Uterus (tissue), 2 donors: Measurements from ENCODE around the gene MRFAP1.

Experiments used
- POLR2A ChIP-seq, 2 donors: fragments of 450-650 bp; IDR thresholded peaks; one replicate each; pipeline ENCODE4 v1.6.1; 2016; ENCODE audit warnings: antibody characterized with exemption in 2 of 2, mild to moderate bottlenecking in 1 of 2, moderate library complexity in 1 of 2
- TF ChIP-seq, protein P1 (sequence below), 4 experiments: fragments of 200-600 bp in 2 of 4; fragments of 450-650 bp in 2 of 4; sonication (generic) in 2 of 4; IDR thresholded peaks; one replicate each; pipeline ENCODE4 v1.5.1; 2016 to 2019; ENCODE audit warnings: antibody characterized with exemption in 4 of 4, mild to moderate bottlenecking in 2 of 4, moderate library complexity in 1 of 4

DNA sequence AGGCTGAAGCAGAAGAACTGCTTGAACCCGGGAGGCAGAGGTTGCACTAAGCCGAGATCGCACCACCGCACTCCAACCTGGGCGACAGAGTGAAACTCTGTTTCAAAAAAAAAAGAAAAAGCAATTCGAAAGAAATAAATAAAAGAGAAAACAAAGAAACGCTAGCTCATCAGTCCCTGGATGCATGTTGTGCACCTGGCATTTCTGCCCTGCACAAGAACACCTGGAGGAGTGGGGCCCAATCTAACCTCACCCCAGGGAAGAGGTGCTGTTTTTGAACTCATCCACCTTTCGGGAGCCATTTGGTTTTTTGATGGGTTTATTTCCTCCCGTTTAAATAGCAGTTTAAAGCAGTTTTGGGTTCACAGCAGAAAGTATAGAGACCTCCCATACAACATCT lies 5.7 kb upstream of the MRFAP1 start:
- TF ChIP-seq, protein P1, sequence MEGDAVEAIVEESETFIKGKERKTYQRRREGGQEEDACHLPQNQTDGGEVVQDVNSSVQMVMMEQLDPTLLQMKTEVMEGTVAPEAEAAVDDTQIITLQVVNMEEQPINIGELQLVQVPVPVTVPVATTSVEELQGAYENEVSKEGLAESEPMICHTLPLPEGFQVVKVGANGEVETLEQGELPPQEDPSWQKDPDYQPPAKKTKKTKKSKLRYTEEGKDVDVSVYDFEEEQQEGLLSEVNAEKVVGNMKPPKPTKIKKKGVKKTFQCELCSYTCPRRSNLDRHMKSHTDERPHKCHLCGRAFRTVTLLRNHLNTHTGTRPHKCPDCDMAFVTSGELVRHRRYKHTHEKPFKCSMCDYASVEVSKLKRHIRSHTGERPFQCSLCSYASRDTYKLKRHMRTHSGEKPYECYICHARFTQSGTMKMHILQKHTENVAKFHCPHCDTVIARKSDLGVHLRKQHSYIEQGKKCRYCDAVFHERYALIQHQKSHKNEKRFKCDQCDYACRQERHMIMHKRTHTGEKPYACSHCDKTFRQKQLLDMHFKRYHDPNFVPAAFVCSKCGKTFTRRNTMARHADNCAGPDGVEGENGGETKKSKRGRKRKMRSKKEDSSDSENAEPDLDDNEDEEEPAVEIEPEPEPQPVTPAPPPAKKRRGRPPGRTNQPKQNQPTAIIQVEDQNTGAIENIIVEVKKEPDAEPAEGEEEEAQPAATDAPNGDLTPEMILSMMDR (IDR thresholded peaks at IDR 0.05), result no peak
- TF ChIP-seq POLR2A (IDR thresholded peaks at IDR 0.05), result no peak
